Suppressor macrophage treated with lipopolysaccharide for 4 hours (primary cell): Measurements from ENCODE around the gene CTSO.
"Not testable (repeated sequence)": the region's sequence is repeated elsewhere in the genome, so short reads cannot be mapped to it uniquely, and the experiment has no call there.

Experiments used
- DNase-seq: peaks from one replicate; pipeline ENCODE4 v3.0.0-alpha.2; 2020

Gene CTSO

DNA sequence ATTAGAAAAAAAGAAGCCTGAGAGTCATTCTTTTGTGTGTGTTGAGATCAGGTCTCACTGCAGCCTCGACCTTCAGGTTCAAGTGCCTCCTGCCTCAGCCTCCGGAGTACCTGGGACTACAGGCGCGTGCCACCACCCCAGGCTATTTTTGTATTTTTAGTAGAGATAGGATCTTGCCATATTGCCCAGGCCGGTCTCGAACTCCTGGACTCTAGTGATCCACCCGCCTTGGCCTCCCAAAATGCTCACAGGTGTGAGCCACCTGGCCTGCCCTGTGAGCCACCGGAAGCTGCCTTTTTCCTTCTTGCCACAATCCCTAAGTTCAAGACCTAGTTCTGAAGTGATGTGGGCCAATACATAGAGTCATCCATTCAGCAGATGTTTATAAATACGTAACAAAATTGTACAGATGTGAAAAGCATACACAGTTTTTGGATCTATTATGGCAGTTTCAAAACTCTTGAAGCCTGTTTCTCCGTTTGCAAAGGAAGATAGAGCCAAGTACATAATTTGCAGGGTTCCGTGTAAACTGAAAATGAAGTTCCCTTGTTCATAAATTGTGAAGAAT, 536 bp upstream of the CTSO start:
- no peak for DNase-seq

DNA sequence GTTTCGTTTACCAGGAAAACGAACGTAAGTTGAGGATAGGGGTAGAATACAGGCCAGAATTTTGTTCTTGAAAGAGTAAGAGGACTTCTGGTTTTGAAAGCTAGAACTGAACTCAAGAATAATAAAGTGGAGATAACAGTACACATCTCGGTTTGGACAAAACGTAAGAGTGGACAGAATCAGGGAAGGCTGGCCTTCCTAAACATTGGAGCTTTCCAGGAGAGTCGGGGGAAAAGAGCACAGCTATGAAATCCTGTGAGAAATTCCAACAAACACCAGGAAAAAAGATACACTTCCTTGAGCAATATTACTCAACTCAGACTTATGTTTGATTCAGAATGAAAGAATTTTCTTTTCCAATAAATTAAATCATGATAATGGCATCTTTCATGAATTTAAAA, 1.2 kb downstream of the CTSO start:
- no peak for DNase-seq

DNA sequence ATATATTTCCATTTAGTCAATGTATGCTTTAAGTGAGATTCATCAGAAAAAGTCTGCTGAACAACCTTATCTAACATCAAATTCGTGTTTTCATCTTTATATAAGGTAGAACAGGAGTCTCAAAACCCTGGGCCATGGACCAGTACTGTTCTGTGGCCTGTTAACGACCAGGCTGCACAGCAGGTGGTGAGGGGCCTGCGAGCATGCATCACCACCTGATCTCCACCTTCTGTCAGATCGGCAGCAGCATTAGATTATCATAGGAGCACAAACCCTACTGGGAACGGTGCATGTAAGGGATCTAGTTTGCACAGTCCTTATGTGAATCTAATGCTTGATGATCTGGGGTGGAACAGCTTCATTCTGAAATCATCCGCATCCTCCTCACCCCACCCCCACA, 3.2 kb downstream of the CTSO start:
- DNase-seq: no peak

DNA sequence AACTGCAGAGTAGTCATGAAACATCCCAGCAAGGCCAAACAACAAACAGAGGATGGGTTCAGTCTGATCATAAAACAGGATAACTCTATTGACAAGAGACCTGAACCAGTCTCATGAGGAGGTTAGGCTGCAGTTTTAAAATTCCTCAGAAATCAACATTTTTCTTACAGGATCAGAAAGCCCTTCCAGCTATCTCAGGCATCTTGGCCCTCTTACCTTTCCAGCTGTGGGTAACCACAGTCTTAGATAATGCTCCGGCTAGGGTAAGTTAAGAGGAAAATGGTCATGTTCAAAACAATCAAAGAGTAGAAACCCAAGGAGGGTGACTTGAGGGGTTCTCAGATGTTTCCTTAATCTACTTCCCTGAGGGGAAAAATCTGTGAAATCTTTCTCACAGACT, 5.1 kb downstream of the CTSO start:
- DNase-seq: no peak

DNA sequence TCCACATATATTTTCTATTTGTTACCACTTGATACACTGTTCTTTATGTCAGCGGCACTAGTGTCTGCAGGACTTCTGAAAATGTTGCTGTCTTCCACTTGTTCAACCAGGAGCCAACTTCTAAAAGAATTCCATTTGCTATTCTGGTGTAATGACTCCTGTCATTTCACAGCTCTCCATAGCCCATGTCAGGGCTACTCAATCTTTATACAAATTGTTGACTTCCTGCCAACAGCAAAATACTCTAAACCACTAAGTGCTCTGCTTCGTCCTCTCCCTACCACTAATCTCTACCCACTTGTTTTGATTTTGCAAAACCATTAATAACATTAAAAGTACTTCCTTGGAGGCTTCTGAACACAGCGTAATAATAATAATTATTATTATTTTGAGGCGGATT, 7.2 kb downstream of the CTSO start:
- no peak for DNase-seq

DNA sequence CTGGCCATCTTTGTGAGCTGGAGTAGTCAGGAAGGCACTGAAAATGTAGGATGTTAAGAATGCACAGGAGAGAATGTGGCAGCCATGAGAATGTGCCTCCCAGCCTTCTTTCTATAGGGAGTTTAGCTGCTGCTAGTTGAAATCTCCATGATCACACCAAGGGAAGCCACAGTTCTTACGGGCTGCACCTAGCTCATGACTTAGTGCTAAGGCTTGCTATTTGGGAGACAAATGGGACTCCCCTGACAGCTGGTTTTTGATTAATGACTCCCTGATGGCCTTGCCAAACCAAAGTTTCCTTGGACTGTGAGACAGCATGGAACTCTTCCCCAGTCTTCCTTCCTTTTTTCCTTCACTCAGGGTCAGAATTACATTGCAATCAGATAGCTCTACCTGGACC, 9.2 kb downstream of the CTSO start:
- DNase-seq: no peak

DNA sequence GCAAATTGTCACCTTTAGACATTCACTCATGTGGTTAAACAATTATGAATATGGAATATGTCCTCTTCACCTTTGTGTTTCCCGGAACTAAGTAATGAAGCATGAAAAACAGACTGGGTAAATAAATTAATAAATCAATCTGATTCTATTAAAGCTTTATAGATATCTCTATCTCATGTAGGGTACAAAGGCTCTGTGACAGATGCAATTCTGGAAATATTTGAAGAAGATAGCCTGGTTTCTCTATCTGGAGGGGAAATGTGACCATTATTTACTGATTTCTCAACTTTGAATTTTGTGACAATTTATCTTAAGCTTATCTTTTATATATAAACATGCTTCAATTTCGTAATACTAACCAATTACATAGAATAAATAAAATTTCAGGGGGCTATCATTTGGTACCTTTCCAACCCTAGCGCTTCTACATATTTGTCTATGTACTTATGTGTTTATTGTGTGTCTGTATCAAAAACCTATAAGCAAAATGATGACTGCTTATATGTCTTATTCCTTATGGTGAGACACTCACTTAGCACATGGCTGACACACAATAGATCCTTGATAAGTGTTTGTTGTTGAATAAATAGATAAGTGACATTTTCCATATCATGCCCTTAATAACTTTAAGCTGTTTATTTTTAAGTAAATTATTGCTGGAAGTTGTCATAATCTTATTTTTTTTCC, 9.9 kb downstream of the CTSO start:
- DNase-seq: no peak

DNA sequence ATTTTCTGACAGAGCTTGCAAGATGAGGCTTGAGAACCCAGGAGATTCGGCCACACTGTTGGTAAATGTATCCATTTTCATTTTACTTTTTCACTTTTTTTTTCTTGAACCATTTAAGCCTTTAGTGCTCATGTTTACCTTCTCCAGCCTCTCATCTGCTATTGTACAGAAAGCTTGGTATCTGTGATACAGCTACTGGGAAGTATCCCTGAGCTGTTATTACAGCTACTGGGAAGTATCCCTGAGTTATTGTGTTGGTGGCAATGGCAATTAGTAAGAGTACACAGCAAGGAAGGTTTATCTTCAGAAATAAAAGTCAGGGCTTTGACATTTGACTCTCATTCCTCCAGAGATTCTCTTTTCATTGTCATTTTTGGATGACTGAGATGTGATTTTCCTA, 11.8 kb downstream of the CTSO start:
- no peak for DNase-seq

DNA sequence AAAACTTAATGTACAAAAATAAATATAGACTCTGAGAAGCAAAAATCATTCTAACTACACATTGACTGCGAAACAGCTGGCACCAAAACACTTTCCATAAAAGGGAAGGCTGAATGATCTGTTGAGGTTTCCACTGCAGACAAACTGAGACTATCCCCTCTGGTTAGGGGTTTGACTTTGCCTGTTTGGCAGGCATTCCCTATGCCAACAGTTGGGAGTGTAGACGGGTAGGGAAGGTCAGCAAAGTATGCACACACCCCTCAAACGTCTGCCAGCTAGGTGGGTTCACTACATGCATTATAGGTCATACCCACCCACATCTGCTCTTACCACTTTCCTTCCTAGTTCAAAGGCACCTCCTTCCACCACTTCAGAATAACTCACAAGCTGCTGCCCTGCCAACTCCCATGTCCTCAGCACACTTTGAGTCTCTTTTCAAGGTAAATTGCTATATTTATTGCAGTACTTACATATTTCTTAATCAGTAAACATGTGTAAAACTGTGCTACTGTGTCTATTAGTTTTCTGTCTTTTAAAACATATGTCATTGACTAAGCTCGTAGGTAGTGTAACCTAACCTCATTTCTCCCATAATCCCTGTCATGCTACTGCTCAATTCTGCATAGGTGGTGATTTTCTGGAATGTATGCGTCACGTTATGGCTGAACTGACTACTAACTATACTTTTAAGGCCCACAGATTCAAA, 12.4 kb downstream of the CTSO start:
- no peak for DNase-seq

DNA sequence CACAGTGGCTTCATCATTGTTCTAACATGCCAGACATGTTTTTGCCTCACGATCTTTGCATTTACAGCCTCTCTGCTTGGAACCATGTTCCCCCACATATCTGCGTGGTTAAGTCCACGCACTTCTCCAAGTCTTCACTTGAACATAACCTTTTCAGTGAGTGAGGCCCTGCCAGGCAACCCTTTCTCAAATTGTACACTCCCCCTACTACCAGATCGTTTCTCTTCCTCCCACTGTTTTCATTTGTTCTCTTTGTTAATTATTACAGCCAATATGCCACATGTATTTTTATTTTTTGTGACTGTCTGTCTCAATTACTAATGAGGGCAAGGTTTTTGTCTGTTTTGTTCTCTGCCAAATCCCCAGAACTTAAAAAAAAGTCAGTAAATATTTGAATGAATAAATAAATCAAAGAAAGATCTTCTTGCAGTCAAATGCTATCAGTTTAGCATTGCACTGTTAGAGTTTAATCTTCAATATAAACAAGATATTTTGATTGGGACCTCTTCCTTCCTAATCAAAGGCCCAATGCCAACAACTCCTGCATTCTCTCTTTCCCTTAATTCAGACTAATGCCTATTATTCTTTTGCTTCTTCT, 18.2 kb downstream of the CTSO start:
- no peak for DNase-seq

DNA sequence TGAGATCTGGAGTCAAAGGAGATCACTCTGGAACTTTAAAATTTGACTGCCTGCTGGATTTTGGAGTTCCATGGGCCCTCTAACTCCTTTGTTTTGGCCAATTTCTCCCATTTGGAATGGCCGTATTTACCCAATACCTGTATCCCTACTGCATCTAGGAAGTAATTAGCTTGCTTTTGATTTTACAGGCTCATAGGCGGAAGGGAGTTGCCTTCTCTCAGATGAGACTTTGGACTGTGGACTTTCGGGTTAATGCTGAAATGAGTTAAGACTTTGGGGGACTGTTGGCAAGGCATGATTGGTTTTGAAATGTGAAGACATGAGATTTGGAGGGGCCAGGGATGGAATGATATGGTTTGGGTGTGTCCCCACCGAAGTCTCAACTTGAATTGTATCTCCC, 19.0 kb downstream of the CTSO start:
- DNase-seq: not testable (repeated sequence)

DNA sequence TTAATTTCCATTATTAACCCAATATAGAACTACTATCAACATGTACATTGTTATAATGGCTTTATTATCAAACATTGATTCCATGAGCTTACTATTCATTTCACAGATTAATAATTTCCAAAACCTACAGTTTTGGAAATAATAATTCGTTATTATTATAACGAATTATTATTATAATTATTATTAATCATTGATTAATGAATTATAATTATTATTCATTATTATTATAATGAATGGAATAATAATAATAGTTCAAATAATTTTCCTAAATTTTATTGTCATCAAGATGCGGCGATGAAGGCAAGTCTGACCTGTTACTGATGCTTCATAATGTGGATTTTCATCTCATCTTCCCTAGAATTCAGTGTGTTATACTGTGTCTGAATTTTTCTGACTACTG, 22.0 kb downstream of the CTSO start:
- DNase-seq: no peak

DNA sequence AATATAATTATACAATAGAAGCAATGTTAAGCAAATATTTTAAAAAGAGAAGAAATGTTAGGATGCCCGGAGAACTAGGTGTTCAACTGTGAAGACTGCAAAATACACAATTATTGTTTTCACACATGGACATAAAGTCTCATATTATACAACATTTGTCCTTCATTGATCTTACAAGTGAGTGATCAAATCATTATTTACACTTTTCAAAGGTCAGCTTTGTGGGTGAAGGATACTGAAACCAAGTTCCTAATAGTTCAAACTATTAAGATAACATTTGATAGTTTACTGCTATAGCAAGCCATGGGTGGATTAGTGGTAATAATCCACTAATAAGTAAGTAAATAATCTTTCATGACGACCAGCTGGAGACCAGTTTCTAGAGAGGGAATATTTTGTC, 23.3 kb downstream of the CTSO start:
- DNase-seq: no peak

DNA sequence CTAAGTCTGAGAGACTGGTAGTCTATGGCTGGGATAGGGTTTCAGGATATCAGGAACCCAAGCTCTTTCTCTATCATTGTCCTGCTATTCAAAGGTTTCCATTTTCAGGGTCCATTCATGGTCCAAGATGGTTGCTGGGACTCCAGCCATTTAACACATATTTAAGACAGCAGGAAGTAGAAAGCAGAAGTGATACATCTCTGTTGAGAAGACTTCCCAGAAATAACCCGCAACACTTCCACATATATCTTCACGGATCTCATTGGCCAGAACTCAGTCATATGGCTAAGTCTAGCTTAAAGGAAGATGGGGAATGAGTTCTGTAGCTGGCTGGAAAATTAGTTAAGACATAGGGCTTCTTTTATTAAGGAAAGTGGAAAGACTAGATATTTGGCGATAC, 23.8 kb downstream of the CTSO start:
- DNase-seq: no peak

DNA sequence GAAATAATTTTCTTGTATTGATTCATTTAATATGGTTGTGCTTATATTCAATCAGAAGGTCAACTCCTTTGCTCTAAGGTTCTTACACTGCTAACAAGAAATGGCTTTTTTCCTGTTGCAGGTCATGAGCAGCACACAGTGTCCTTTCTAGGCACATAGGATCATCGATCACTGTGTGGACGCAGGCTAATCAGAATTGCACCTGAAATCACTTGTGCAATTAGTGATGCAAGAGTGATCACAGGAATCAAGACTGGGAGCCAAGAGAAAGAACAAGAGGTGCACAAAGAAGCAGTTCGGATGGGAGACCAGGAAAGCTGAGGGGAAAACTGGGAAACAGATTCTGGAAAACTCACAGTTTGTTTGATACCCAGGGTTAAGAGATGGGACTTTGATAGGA, 29.0 kb downstream of the CTSO start:
- DNase-seq: no peak

DNA sequence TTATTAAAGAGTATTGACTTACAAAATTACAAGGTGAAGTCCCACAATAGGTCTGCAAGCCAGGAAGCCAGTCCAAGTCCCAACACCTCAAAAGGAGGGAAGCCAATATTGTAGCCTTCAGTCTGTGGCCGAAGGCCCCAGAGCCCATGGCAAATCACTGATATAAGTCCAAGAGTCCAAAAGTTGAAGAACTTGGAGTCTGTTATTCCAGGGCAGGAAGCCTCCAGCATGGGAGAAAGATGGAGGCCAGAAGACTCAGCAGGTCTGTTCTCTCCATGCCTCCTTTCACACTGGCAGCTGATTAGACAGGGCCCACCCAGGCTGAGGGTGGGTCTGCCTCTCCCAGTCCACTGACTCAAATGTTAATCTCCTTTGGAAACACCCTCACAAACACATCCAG, 32.1 kb downstream of the CTSO start:
- no peak for DNase-seq

DNA sequence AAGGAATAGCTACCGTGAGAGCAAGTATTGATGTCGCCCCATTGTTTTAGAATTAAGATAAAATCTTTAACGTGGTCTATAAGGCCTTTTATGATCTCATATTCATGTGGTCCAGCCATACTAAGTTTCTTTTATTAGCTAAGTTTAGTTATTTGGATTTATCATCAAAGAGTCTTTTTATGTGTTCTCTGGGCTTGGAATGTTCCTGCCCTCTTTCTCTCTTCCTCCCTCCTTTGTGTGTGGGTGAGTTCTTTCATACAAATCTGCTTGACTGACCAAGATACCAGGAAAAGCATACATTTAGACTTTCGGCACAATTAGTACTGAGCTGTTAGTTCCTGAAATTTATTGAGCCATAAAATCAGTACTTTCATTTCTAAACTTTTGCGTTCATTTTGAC, 38.9 kb downstream of the CTSO start:
- no peak for DNase-seq

DNA sequence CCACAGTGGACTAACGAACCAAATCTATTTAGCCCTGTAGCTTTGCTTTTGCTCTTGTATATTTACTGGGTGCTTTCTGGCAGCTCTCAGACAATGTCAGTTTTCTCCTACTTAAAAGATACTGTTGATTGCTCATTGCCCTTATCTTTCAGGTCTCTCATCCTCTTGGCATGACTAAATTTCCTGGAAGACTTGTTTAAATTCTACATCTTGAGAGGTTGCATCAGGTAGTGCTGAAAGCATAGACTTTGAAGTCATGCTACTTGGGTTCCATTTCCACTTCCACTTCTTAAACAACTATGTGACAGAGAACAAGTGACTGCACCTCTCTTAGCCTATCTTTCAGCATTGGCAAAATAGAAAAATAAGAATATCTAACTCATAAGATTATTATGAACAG, 41.8 kb downstream of the CTSO start:
- no peak for DNase-seq

DNA sequence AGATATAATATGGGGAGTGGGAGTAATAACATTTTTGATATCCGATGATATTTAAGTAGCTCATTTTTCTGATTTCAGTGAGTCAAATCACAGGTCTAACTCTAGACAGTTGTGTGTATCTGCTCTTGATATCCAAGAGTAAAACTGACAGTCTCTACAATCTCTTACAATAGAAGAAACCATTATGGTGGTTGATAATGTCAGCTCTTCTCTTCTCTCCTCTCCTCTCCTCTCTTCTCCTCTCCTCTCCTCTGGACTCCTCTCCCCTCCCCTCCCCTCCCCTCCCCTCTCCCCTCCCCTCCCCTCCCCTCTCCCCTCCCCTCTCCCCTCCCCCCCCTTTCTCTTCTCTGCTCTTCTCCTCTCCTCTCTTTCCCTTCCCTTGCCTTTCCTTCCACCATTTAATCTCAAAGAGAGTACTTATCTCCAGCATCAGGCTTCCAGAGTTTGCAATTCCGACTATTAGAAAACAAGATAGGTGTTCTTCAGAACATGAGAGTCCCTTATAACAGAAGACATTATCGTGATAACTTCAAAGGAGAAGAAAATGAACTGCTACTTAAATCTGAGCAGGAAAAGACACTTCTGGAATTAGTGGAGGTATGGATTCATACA, 43.9 kb downstream of the CTSO start:
- DNase-seq: no peak

DNA sequence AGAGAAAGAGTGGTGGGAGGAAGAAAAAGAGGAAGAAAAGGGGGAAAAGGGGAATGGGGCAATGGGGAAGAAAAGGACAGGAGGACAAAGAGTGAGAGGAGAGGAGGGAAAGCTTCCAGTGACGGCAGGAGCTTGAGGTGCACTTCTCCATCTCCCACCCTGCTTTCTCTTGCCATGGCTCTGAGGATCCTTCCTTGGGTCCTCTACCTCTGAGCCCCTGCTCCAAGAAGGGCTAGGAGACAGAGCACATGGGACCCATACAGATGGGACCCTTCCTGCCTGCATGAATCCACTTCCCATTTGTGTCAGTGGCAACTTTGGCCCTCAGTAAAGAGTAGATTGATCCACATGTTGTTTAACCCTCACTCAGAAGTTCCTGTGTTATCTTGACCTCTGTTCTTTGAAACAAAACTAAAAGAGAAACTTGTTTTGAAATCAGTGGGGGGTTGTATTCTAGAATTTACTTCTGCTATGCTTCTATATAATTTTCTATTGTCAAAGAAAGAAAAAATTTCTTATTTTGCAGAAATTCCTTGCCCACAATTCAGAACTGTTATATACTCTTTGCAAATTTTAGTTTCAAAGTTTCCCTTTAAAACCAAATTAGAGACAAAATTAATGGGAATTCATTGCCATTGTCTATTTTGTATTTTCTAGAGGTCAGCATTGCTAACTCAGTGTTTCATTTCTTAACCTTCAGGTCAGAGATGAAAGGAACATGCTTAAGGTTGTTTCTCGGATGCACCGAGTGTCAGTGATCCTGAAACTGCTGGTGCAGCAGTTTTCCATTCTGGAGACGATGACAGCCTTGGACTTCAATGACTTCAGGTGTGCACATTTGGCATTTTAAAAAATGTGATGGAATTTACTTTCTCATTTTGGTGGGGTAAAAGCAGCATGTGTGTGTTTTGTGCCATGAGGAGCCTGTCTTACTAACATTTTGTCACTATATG, 45.2 kb downstream of the CTSO start:
- no peak for DNase-seq

DNA sequence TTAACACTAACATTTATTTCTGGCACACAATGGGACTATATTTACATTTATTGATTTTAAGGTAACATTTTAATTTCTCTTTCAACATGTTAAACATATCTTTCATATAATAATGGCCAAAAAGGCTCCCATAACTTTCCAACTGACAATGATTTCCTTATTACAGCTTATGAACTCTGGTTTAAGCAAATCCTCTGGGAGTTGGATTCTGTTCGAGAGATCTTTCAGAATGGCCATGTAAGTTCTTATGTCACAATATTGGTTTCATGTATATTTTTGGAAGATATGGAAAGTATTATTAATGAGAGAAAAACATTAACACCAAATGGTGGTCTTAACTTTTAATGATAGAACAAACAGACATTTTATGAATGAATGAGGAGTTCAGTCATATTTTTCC, 46.1 kb downstream of the CTSO start:
- no peak for DNase-seq

DNA sequence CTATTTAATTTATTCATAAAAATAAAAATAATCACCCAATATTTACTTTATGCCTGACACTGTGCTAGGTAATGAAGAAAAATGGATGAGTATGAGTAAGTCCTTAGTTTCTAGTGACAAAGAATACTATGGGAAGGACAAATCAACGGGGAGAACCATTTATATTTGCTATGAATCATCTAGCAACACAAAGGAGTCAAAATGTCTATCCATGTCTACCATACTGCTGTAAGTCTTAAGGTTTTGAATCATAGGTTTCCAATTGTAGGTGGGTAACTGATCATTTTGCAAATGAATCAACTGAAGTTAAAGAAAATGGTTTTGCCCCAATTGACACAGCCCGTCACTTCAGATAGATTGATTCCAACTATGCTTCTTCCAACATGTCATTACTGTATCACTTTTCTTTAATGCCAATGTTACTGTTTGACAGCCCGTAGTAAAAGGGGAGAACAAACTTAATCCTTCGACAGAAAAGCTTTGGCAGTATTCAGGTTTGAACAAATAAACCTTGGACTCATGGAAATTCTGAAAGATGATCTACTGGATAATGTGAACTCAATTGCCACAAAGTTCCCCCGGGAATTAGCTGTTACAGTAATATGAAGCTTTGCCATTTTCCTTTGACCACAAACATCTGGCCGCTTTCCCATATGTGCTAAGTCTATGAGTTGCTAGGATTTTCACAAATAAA, 47.0 kb downstream of the CTSO start:
- DNase-seq: no peak
